ENCODE results near the gene CORO6.

The CORO6 gene

DNA sequence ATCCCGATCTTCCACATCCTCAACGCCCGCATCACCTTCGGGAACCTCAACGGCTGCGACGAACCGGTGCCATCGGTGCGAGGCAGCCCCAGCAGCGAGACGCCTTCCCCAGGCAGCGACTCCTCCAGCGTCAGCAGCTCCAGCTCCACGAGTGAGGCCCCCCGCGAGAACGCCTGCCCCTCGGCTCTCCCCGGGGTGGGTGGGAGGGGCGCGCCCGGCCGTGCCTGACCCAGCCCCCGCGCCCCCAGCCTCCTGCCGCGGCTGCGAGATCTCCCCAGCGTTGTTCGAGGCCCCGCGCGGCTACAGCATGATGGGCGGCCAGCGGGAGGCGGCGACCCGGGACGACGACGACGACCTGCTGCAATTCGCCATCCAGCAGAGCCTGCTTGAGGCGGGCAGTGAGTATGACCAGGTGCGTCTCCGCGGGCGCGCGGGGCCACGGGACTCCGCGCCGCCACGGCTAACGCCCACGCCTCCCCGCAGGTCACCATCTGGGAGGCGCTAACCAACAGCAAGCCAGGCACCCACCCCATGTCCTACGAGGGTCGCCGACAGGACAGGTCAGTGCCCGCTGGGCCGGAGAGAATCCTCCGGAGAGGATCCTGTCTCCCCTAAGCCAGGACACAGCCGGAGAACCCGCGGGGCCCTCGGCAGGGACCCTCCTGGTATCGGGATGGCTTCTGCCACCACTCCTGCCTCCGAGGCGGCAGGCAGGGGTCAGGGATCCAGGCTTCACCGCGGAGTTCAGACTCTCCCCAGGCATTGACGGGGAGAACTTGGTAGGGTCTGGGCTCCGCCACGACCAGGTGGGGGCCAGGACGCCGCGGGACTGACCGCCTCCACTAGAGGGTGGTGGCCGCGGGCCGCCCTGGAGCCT, 10.1 kb downstream of the CORO6 start:
- DNase-seq, result no peak

DNA sequence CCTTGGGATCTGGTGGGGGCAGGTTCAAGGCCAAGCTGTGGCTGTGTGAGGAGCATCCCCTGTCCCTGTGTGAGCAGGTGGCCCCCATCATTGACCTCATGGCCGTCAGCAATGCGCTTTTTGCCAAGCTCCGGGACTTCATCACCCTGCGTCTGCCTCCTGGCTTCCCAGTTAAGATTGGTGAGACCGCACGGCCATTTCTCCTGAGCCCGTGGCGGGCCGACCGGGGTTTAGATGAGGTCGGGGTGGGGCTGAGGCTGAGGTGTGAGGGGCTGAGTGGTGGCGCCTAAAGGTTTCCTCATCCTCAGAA, 10.7 kb downstream of the CORO6 start:
- DNase-seq, result no peak

DNA sequence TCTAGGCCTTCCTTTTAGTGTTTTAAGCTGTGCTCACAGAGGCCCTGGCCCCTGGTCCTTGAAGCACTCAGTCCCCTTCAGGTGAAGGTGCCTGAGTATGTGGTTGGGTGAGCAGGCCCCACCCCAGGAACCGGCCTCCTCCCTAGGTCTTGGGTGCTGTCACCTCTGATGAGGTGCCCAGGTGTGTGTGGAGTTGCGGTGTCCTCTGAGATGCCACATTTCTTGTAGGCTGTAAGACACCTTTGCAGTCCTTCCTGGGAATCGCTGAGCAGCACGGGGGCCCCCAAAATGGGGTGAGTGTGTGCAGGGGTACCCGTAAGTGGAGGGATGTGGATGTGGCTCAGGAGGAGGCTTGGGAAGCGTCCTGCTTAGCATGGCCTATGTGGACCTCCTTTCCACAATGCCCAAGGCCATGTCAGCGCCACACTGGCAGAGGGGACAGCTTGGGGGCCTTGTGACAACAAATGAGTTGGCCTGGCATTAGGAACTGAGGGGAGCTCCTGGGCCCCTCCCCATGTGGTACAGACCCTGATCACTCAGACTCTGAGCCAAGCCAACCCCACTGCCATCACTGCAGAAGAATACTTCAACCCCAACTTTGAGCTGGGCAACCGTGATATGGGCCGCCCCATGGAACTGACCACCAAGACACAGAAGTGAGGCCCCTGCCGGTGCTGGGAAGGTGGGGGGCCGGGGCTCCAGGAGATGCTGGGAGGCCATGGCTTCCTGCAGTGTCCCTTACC, 11.2 kb downstream of the CORO6 start:
- DNase-seq, result no peak

DNA sequence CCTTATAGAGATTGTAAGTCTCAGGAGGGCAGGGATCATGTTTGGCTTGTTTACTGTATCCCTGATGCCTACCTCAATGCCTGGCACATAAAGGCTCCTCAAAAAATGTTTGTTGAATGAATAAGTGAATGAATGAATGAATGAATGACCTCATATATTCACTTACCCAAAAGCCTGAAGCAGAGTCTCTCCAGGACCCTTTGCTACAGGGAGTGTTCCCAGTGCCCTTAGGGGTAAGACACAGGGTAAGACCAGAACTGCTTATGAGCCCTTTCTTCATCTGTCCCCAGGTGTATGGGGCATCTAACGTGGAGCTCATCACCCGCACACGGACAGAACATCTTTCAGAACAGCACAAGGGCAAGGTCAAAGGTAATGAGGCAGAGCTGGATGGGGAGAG, 12.3 kb downstream of the CORO6 start:
- no peak for DNase-seq

DNA sequence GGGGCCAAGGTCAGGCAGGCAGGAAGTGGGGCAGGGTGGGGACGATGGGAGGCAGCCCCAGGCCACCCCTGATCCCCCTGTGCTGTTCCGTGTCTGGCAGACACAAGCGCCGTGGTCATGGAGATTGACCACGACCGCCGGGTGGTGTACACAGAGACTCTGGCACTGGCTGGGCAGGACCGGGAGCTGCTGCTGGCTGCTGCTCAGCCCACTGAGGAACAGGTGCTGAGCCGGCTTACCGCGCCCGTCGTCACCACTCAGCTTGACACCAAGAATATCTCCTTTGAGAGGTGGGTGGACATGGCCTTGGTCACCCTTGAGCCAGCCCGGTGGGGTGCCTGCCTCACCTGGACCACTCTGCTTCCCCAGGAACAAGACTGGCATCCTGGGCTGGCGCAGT, 13.7 kb downstream of the CORO6 start:
- DNase-seq, result no peak

DNA sequence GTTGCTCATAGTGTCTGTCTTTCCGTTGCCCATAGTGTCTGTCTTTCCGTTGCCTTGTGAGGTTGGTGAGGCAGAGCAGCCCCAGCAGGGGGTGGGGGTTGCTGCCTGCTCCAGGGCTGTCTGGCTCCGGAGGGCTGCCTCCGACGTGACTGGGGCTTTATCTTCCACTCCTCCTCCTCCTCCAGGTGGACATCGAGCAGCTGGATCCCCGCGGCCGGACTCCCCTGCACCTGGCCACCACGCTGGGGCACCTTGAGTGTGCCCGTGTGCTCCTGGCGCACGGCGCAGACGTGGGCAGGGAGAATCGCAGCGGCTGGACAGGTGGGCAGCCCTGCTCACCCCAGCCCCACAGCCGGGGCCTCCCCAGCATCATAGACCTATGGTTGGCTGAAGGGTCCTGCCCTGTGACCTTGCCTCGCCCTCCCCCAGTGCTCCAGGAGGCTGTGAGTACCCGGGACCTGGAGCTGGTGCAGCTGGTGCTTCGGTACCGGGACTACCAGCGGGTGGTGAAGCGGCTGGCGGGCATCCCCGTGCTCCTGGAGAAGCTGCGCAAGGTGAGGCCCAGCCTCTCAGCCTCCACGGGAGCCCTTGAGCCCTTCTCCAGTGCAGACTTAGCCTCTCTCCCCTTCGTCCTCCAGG, 15.0 kb downstream of the CORO6 start:
- DNase-seq, result no peak

DNA sequence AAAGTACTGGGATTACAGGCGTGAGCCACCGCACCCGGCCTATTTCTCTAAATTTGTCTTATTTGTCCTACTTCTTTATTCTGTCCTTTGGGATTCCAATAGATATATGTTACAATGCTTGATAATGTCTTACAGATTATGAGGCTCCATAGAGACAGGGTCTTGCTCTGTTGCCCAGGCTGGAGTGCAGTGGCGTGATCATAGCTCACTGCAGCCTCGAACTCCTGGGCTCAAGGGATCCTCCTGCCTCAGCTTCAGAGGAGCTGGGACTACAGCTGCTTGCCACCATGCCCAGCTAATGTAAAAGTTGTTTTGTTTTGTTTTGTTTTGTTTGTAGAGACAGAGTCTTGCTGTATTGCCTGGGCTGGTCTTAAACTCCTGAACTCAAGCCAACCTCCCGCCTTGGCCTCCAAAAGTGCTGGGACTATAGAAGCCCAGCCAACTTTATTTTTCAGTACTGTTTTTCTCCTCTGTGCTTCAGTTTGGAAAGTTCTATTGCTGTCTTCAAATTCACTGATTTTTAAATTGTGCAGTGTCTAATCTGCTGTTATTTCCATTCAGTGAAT, 19.5 kb downstream of the CORO6 start:
- DNase-seq, result no peak

DNA sequence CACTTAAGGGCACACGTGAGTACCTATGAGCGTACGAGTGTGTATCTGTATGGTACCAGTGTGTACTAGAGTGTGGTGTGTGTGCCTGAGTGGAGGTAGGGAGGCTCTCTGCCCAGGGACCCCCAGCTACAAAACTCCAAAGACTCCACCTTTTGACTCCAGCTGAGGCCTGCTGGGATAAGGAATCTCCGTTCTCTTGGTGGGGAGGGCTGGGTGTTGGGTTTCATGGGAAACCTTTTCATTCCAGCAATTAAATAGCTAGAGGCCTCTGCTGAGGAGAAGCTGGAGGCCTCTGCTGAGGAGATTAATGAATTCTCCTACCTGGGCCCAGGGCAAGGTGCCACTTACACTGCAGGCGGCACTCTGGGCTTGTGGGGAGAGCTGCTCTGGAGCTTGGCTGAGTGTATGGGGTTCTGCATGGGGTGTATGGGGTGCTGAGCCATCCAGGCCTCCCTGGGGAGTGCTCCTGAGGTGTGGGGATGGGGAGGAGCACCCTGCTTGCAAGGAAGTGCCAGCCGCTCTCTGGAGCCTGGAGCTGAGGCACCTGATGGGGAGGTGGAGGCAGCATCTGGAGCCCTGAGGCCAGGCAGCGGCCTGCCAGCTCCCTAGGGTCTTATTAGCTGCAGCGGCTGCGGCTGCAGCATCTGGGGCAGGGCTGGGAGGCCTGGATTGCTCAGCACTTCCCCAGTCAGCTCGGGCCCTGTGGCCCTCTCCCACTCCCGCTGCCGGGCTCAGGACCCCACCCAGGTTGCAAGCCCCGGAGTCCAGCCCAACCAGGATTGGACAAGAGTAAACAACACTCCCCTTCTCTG, 25.1 kb downstream of the CORO6 start:
- DNase-seq, result no peak

DNA sequence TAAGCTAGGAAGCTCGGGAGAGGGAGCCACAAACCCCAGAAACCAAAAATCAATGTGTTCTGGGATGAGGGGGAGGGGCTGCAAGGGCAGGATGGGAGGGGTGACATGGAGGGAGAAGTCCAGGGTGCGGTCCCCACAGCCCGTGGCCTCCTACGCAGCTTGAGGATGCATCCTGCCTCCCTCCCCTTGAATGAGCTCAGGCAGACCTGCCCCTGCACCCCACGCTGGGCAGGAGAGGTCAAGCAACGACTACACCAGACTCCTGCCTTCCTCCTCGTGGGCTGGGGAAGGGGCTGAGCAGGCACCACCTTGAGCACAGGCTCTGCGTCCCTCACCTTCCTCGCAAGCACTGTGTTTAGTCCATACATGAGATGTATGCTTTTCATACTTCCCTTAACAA, 25.9 kb downstream of the CORO6 start:
- DNase-seq, result no peak

DNA sequence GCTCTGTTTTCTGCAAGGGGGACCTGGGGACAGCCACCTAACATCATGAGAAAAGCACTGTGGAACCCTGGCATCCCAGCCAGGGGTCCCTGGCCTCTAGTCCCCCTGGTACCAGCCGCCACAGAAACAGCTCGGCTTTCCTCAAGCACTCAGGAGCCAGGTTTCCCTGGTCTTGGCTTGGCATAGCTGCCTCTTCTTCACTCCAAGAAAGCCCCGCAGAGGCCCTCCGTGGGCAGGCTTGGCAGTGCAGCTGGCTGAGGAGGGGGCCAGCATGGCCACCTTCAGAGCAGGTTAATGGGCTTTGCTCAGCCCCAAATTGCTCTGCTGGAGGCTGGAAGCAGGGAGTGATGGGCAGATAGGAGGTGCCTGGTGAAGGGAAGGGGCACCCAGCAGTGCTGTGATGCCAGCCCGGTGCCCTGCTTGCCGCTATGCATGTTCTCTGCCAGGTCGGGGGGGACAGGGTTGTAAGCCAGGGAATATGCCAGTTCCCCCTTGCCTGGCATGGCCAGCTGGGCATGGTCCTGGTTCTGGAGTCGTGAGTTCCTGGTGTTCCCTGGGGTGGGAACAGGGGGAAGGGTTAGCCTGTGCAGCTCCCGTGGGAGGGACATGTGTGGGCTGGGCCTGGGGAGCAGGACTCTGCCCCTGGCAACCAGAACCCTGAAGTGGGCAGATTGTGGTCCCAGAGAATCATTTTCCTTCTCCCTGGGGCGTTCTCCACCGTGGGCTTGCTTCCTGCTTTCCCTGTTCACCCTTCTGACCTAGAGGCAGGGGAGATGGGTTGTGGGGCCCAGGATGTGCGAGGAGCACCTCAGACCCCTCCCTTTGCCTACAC, 26.6 kb downstream of the CORO6 start:
- no peak for DNase-seq

DNA sequence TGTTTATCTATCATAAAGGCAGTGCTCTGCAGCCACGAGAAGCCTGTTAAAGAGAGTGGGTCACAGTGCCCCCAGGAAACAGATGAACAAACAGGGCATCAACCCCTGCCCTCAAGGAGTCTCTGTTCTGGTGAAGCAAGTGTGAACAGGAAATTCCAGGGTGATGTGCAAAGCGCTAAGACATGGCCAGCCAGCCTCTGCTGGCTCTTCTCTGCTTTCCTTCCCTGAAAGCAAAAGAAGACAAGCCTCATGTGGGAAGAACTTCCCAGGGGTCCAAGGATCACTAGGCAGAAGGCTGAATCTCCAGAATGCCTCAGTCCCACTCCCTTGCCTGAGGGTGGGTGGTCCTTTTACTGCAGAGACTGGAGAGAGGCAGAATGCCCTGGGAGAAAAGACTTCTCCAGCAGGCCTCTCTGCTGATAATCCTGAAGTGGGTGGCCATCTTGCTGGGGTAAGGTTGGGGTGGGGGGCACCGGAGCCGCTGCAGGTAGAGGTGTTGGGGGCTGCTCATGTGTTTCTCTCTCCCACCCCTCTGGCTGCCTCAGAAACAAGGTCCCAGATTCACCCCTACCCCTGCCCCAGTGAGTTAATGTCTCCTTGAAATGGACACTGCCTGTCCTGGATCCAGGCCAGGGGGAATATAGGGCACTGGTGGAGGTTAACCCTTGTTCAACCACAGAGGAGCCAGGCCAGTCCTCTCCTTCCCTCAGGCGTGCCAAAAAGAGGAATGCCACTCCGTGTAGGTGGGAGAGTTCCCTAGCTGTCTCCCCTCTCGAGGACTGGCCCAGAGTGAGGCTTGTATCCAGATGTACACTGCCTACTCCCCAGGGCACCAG, 27.4 kb downstream of the CORO6 start:
- DNase-seq, result no peak

DNA sequence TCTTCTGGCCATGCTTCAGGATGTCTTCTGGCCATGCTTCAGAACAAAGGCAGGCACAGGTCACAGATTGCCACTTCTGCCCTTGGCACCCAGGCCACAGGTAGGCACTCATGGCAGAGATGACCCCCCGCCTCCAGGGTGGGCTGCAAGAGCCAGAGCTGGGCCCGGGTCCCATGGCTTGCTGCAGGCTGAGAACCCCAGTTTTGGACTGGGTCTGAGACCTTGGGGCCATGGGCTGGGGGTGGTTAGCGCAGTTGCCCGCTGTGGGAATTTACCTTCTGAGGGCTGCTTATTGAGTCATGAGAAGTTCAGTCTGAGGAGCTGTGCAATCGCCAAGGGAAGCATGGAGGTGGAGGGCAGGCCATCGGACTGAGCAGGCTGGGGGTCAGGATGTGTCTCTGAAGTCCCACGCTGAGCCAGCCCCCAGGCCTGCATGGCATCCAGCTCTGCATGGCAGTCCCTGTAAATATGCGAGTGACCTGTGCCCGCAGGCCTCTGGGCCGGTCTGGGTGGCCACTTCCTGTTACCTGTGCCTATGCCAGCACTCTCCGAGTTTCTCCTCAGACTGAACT, 28.1 kb downstream of the CORO6 start:
- DNase-seq, result no peak

DNA sequence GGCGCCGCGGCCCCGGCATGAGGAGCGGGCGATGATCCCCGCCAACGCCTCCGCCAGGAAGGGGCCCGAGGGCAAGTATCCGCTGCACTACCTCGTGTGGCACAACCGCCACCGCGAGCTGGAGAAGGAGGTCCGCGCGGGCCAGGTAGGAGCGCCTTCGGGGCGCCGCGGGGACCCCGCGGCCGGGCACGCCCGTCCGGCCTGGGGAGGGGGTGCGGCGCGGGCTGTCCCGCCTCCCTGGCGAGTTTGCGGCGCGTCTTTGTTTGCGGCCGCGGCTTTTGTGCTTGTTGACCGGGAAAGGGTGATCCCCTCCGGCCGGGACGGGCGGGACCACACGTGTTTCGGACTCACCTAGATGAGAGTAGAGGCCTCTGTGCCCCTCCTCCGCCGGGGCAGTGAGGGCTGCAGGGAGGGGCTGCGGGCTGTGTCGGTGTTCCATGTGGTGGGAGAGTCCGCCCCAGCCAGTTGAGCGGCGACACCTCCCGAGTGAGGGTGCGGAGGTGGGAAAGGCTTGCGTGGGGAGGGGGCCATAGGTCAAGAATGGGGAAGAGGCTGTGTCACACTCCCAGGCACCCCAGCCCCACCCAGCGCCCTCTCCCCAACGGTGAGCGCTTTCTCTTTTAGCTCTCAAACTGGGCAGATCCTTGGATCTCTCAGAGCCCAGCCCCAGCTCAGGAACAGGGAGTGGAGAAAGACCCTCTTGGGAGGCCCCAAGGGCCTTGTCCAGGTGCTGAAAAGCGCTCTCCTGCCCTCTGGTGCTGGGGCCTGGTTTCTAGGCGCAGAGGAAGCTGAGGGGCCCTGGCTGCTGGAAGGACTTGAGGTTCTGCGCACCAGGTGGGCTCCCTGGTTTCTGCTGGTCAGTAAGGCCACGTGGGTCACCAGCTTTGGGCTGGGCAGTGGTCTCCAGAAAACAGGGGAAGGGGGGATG, 28.9 kb downstream of the CORO6 start:
- DNase-seq, result no peak

DNA sequence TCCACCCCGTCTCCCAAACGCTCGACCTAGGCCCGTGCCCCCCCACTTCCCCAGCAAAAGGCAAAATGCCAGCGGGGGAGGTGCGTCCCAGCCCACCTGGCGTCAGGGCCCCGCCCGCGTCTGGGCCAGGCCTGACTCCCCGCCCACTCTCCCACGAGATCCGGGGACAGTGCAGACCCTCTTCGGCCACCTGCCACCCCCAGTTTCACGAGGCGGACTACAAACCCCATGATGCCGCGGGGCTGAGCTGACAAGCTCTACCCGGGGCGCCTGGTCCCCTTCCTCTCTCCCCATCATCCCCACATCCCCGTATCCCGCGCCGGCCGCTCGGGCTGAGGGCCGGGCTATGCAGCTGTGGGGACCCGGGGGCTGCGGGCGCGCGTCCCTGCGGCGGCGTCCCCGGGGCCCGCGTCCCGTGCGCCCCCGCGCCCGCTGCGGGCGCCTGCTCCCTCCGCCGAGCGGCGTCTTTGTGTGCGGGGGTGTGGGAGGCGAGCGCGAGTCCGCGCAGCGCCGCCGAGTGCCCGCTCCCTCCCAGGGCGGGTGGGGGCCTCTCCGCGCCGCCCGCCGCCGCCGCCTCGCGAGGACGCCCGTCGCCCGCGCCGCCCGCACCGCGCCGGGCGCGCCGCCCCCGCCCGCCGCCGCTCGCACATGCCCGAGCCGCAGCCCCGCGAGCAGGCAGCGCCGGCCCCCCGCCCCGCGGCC, 29.7 kb downstream of the CORO6 start, which contains the start of gene ANKRD13B:
Gene ANKRD13B, plus strand, starts transcription at position 283 of the 702 bp plus-strand sequence. CDS start 490 bp downstream, outside the sequence.
- peak; percentile 24 for DNase-seq

DNA sequence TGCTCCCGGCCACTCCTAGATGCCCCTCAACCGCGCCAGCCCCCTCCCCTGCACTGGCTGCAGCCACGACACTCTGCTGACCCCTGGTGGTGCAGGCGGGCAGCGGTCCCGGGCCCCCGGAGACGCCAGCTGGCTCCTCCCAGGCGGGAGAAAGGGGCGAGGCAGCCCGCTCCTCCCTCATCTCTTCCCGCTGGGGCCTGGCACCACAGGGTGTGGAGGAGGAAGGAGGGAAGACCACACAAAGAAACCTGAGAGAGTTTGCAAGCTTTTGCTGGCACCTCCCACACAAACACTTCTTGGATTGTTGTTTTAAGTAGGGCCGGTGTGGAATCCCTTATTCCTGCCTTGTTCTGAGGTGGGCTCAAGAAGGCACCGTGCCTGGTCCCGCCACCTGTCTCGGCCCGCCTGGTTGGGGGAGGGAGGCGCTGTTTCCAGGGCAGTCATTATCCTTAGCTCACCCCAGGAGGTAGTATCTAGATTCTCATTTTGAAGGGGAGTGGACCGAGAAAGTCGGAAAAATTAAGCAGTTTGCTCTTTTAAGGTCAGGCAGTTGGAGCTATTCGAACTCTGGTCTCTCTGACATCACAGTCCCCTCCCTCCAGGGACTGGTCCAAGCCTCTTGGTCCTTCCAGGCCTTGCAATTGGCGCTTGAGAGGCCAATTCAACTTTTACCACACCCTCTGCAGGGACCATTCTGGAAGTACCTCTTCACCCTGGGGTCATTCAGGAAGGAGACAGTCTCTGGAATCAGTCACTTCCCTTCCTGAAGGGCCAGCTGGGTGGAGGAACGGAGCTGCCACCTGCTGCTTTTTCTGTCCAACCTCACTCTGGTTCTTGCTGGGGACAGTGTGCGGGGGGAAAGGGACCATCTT, 30.7 kb downstream of the CORO6 start:
- DNase-seq, result peak; percentile 89

DNA sequence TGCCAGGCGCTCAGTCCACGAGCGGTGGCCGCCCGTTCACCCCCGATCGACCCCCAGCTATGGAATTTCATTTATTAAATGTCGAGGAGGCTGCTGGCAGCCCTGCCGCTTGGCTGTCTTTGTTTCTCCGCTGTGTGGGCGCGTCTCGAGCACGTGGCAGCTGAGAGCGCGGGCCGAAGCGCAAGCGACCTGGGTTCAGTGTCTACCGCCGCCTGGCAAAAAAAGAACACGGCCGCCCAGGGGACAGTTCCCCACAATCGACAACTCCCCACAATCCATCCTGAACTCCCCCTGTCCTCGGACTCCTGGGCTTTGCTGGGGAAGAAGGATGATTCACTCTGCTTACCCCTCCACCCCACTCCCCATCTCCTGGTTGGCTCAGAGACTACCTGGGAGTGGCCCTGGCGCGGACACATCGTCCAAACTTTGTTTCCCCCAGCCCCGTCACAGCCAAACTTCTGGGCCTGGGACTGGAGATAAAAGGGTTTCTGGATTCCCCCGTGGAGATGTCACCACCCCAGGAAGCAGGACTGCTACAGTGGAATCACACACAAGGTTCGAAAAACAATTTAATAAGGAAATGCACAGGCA, 31.5 kb downstream of the CORO6 start:
- peak; percentile 70 for DNase-seq
